ENCODE measurements around the gene CRB1.

The CRB1 gene

DNA sequence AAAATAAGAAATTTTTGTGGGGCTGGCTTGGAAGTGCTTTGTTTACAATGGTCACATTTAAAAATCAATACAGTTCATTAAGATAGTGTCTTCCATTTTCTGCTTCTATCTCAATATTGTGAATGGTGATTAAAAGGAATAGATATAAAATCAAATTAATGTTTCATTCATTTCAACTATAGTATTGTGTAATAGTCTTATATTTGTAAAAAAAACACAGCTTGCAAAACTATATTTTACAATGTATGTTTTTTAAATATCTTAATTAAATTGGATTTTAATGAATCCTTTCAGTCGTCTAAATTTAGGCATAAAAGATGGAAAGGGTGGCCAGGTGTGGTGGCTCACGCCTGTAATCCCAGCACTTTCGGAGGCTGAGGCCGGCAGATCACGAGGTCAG lies 63.5 kb downstream of the CRB1 start:
- Histone ChIP-seq H3F3A (ENCODE audit: insufficient read depth) (no peaks in the 10 kb centered on the region), H3K9me2 (replicated peaks; ENCODE audit: insufficient read depth, low read length) (no peaks in the 10 kb centered on the region), H3K4me2 (ENCODE audit: low read depth, low read length, poor library complexity, severe bottlenecking) (no peak overlapping the region), H3K27ac (ENCODE audit: low read depth, low read length) (no peak overlapping the region), H3K9ac (ENCODE audit: low read length) (no peak overlapping the region), H2AFZ (ENCODE audit: low read depth, low read length, severe bottlenecking) (no peak overlapping the region), H4K20me1 (ENCODE audit: low read depth, low read length) (no peaks in the 10 kb centered on the region), H3K9me3 (ENCODE audit: insufficient read depth, low read length) (no peaks in the 10 kb centered on the region), H3K36me3 (ENCODE audit: low read length) (no peaks in the 10 kb centered on the region), H3K4me3 (ENCODE audit: insufficient read depth, low read length, poor library complexity, severe bottlenecking) (no peak overlapping the region), H3K79me2 (ENCODE audit: insufficient read depth, low read length) (no peaks in the 10 kb centered on the region), H3K27me3 (ENCODE audit: low read length) (no peaks in the 10 kb centered on the region)
- TF ChIP-seq EZH2phosphoT487 (conservative IDR thresholded peaks at IDR 0.05; ENCODE audit: low read length) = no peak
- TF ChIP-seq CTCF (IDR thresholded peaks at IDR 0.05; ENCODE audit: insufficient read depth, low read length, poor library complexity, severe bottlenecking) = no peak

DNA sequence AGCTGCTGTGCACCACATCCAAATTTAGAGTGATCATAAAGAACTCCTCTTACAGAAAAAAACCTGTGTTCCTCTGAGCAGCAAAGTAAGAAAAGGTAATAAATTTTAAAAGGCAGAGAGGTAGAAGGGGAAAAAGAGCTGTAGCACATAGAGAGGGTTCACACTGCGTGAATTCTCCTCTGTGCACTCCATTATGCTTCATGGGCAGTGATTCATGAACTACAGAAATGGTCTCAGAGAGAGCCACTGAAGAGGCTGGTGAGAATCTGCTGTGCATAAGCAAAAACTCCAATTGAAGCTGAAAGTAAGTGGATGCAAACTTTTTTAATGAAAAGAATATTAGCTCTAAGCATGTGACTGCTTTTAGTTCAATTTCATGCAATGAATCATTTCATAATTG lies 65.0 kb downstream of the CRB1 start:
- Histone ChIP-seq H3K27ac (ENCODE audit: low read depth, low read length) (no peak overlapping the region), H2AFZ (ENCODE audit: low read depth, low read length, severe bottlenecking) (no peak overlapping the region), H3K9me2 (replicated peaks; ENCODE audit: insufficient read depth, low read length) (no peaks in the 10 kb centered on the region), H3K9ac (ENCODE audit: low read length) (no peak overlapping the region), H3K36me3 (ENCODE audit: low read length) (no peaks in the 10 kb centered on the region), H3K4me3 (ENCODE audit: insufficient read depth, low read length, poor library complexity, severe bottlenecking) (no peak overlapping the region), H3K27me3 (ENCODE audit: low read length) (no peaks in the 10 kb centered on the region), H4K20me1 (ENCODE audit: low read depth, low read length) (no peaks in the 10 kb centered on the region), H3K79me2 (ENCODE audit: insufficient read depth, low read length) (no peaks in the 10 kb centered on the region), H3K9me3 (ENCODE audit: insufficient read depth, low read length) (no peaks in the 10 kb centered on the region), H3F3A (ENCODE audit: insufficient read depth) (no peaks in the 10 kb centered on the region), H3K4me2 (ENCODE audit: low read depth, low read length, poor library complexity, severe bottlenecking) (no peak overlapping the region)
- TF ChIP-seq EZH2phosphoT487 (conservative IDR thresholded peaks at IDR 0.05; ENCODE audit: low read length) (no peak), CTCF (IDR thresholded peaks at IDR 0.05; ENCODE audit: insufficient read depth, low read length, poor library complexity, severe bottlenecking) (no peak)

DNA sequence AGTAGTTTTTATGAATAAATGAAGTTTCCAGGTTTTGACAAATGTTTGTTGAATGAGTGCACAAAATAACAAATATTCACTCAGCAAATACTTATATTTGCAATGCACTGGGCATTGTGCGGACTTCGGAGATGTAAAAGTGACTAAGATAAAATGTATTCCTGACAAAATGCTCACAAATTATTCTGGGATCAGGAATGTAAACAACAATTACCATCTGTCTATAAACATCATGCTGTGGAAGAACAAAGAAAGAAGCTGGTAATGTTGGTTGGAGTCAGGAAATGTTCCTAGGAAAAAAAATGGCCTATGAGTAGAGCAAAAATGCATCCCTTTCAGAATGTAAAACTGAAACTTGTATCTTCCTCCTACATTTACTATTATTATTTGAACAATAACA lies 68.5 kb downstream of the CRB1 start:
- Histone ChIP-seq H3K9me3 (ENCODE audit: insufficient read depth, low read length) (no peaks in the 10 kb centered on the region), H3K36me3 (ENCODE audit: low read length) (no peaks in the 10 kb centered on the region), H3K9ac (ENCODE audit: low read length) (no peak overlapping the region), H3K9me2 (replicated peaks; ENCODE audit: insufficient read depth, low read length) (no peaks in the 10 kb centered on the region), H3K4me2 (ENCODE audit: low read depth, low read length, poor library complexity, severe bottlenecking) (no peak overlapping the region), H3K4me3 (ENCODE audit: insufficient read depth, low read length, poor library complexity, severe bottlenecking) (no peak overlapping the region), H3K27ac (ENCODE audit: low read depth, low read length) (no peak overlapping the region), H3K79me2 (ENCODE audit: insufficient read depth, low read length) (no peaks in the 10 kb centered on the region), H2AFZ (ENCODE audit: low read depth, low read length, severe bottlenecking) (no peak overlapping the region), H3K27me3 (ENCODE audit: low read length) (no peaks in the 10 kb centered on the region), H3F3A (ENCODE audit: insufficient read depth) (no peaks in the 10 kb centered on the region), H4K20me1 (ENCODE audit: low read depth, low read length) (no peaks in the 10 kb centered on the region)
- no peak for TF ChIP-seq CTCF (IDR thresholded peaks at IDR 0.05; ENCODE audit: insufficient read depth, low read length, poor library complexity, severe bottlenecking)
- no peak for TF ChIP-seq EZH2phosphoT487 (conservative IDR thresholded peaks at IDR 0.05; ENCODE audit: low read length)

All from SU-DHL-6 (cell line).